ENCODE measurements around the gene CNOT3.

- TF ChIP-seq FOXM1 (IDR thresholded peaks at IDR 0.05; ENCODE audit: borderline replicate concordance) (no peak), BHLHE40 (IDR thresholded peaks at IDR 0.05; ENCODE audit: borderline replicate concordance) (no peak), SP1 (IDR thresholded peaks at IDR 0.05) (no peak), ELF4 (IDR thresholded peaks at IDR 0.05) (no peak), HDGF (IDR thresholded peaks at IDR 0.05; ENCODE audit: borderline replicate concordance) (no peak), FOXA1 (IDR thresholded peaks at IDR 0.05) (no peak), SUZ12 (IDR thresholded peaks at IDR 0.05) (no peak), TARDBP (IDR thresholded peaks at IDR 0.05) (no peak), ZNF384 (IDR thresholded peaks at IDR 0.05) (no peak)
Measured at GRCh38 chr19:54197121-54197520, 59.6 kb downstream of the CNOT3 start.

Data from HEK293T (cell line).